Glomerular visceral epithelial cell (primary cell): ENCODE results near the gene OR52E1.
"Not testable (repeated sequence)": the region's sequence is repeated elsewhere in the genome, so short reads cannot be mapped to it uniquely, and the experiment has no call there.

Experiments used
- DNase-seq: peaks from one replicate; pipeline ENCODE4 v3.0.0-alpha.2; 2016; ENCODE audit errors: extremely low spot score

Gene OR52E1

GRCh38 chr11:5069272-5069671, at the start of gene OR52E1:
Gene OR52E1 (plus strand): TSS chr11:5069572.
- DNase-seq = no peak

GRCh38 chr11:5021996-5022395, 47.4 kb upstream of the OR52E1 start:
- no peak for DNase-seq

- DNase-seq = no peak
Observed at GRCh38 chr11:5036669-5037068, 32.7 kb upstream of the OR52E1 start.

GRCh38 chr11:5037926-5038325, 31.4 kb upstream of the OR52E1 start:
- DNase-seq = no peak

DNA sequence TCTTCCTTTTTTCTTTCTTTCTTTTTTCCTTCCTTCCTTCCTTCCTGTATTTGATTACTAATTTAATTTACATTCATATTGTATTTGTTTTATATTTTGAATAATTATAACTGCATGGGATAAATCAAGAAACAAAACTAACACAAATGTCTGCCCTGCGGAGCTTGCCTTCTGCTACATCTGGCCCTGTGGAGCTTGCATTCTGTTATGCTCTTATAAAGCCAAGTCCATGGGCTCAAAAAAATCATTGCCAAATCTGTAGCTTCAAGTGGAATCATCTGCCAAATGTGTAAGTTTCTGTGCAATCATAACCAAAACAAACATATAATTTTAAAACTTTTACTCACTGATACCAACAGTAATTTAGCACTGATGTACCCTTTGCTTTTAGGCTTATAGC, 31.0 kb upstream of the OR52E1 start:
- no peak for DNase-seq

DNA sequence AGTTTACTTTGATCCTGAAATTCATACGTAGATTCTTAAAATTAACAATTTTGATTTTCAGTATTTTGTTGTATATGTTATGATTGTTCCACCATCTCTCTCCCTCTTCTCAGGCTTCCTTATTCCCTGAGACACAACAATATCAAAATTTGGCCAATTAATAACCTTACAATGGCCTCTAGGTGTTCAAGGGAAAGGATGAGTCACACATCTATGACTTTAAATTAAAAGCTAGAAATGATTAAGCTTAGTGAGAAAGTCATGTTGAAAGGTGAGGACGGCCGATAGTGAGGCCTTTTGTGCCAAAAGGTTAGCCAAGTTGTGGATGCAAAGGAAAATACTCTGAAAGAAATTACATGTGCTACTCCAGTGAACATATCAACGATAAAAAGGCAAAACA, 28.5 kb upstream of the OR52E1 start:
- no peak for DNase-seq

GRCh38 chr11:5042091-5042490, 27.3 kb upstream of the OR52E1 start:
- no peak for DNase-seq

DNA sequence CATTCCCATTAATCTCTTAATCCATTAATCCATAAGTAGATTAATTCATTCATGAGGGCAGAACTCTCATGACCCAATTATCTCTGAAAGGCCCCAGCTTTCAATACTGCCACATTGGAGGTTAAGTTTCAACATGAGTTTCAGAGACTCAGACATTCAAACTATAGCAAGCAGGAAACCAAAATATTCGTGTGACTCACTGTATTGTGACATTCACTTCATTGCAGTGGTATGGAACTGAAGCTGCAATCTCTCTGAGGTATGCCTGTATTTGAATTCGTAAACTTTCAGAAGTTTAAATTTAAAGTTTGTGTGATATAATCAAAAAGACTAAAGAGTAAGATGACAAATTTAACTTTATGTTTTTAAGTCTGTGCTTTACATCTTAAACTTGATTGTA, 26.0 kb upstream of the OR52E1 start:
- DNase-seq = no peak

DNA sequence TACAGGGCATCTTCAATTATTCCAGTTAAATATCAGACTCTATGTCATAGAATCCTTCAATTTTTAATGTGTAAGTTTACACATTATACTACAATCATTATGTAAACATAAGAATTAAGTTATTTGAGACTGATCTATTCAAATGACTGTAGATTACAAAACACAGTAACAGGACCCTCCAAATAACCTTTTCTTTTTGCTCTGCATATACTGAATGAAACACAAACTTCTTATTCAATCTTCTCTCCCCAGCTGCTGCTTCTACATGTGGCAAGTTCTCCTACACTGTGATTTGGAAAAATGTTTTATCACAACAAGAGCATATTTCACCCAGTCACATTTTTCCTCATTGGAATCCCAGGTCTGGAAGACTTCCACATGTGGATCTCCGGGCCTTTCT, 23.1 kb upstream of the OR52E1 start, which contains the start of gene OR52J3:
OR52J3 (plus strand) TSS at position 301 of the 400 bp plus-strand sequence; CDS start at position 301, 0 bp downstream.
- no peak for DNase-seq

- DNase-seq = no peak
Observed at GRCh38 chr11:5046754-5047330, 22.5 kb upstream of the OR52E1 start.

- not testable (repeated sequence) for DNase-seq
Observed at GRCh38 chr11:5058679-5059078, 10.7 kb upstream of the OR52E1 start.

DNA sequence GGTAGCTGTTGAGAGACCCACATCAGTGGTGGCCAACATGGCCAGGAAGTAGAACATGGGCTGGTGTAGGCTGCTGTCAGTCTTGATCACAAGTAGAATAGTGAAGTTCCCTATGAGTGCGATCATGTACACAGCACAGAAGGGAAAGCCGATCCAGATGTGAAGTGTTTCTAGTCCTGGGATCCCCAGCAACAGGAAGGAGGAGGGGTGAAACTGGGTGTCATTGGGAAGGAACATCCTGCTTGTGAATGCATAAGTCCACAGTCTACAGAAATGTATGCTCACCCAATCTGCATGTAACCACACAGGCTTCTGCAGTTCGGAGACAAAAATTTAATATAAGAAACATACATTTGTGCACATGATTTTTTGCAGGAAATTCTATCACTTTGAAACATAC, 10.0 kb upstream of the OR52E1 start, which contains the start of gene OR52E2:
OR52E2 (minus strand) TSS at position 237 of the 400 bp plus-strand sequence; CDS start at position 237, 0 bp downstream.
- no peak for DNase-seq

GRCh38 chr11:5065027-5065426, 4.3 kb upstream of the OR52E1 start:
- DNase-seq = no peak

GRCh38 chr11:5071799-5072198, 2.4 kb downstream of the OR52E1 start:
- no peak for DNase-seq

DNA sequence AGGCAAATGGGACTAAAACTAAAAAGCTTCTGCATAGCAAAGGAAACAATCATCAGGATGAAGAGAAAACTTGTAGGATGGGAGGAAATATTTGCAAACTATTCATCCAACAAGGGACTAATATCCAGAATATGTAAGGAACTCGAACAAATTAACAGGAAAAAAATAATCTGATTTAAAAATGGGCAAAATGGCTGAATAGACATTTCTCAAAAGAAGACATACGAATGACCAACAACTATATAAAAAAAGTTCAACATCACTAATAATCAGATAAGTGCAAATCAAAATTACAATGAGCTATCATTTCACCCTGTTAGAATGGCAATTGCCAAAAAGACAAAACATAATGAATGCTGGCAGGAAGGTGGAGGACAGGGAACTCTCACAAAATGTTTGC, 12.0 kb downstream of the OR52E1 start:
- no peak for DNase-seq

DNA sequence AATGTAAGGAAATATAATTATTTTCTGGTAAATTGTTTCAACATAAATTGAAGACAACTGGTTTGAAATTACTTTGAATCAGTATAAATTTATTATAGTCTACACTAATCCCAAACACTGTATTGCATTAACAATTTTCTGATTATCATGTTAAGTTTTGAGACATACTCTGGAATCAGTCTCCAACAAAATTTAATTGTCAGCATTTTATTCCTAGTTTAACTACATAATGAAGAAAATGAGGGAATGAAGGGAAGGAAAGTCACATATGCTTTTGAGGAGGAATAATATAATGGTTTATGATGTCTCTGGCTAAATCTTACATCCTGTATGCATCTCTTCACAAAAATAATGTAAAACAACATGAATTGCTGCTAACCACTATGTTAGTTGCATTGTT, 14.2 kb downstream of the OR52E1 start:
- DNase-seq = no peak

DNA sequence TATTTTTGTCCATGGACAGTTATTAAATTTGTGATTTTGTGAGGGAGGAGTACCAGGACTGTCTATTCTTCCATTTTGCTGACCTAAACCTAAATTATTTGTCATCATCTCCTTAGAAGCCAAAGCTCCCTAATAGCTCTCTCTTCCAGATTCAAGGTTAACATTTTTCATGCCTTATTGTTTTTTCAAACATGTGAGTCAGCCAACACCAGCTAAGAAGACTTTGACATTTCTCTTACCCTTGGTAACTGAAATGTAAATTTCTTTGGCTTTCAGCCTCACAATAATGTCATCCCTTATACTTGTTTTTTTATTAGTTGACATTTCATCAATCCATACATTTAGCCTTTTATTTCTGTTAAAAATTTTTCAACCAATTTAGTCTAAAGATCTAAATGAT, 19.2 kb downstream of the OR52E1 start:
- DNase-seq = no peak

GRCh38 chr11:5090668-5091067, 21.3 kb downstream of the OR52E1 start:
- DNase-seq = no peak

DNA sequence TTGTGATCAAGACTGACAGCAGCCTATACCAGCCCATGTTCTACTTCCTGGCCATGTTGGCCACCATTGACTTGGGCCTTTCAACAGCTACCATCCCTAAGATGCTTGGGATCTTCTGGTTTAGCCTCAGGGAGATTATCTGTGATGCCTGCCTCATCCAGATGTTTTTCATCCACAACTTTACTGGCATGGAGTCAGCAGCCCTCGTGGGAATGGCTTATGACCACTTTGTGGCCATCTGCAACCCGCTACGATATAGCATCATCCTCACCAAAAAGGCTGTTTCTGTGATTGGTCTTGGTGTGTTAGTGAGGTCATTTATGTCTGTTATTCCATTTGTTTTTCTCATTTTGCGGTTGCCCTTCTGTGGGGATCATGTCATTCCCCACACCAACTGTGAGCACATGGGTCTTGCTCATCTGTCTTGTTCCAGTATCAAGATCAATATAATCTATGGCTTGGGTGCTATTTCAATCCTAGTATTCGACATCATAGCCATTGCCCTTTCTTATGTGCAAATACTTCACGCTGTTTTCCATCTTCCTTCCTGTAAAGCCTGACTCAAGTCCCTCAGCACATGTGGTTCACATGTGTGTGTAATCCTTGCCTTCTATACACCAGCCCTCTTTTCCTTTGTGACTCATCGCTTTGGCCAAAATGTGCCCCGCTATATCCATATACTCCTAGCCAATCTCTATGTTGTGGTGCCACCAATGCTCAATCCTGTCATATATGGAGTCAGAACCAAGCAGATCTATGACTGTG, 23.6 kb downstream of the OR52E1 start:
- DNase-seq = no peak

DNA sequence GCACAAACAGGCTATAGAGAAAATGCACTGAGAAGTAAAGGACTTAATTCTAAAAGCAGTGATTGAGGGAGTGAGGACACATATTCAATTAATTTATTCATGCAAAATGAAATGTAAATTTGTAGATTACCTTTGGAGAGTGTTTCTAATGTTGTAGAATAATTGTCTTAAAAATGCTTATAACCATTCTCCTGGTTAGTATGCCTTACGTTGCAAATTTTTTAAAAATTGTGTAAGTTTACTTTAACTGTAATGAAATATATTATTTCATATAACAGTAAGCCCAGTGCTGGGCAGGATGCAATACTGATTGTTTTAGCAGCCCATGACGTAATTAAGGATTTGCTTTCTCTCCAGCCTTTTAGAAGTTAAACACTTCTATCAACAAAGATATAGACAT, 26.6 kb downstream of the OR52E1 start:
- no peak for DNase-seq

GRCh38 chr11:5102246-5102645, 32.9 kb downstream of the OR52E1 start:
- no peak for DNase-seq

GRCh38 chr11:5103066-5103465, 33.7 kb downstream of the OR52E1 start:
- no peak for DNase-seq

- no peak for DNase-seq
Observed at GRCh38 chr11:5107285-5107684, 37.9 kb downstream of the OR52E1 start.
